Pancreas (tissue), 10 donors: ENCODE results near the gene C11orf86. TPM values are rescaled to one million over a fixed set of nuclear protein-coding genes. Genes with fewer than 3 reads are reported as not detected.

Source experiments
- ATAC-seq, 4 donors: fragments of 200-7000 bp; cut with Tn5 transposase; one replicate each; pipeline versions ENCODE4 v1.8.0 to v1.9.1; 2020; ENCODE audit warnings: mild to moderate bottlenecking in 4 of 4, moderate library complexity in 4 of 4
- DNase-seq, 6 donors: peaks; one replicate each; pipeline ENCODE4 v3.0.0-alpha.2; 2020
- FAIRE-seq: peaks from 2 replicates; lab custom pipeline; 2012; peaks lifted over from hg19 to GRCh38; lab: Jason Lieb, UNC
- H3K27ac ChIP-seq, 4 donors: fragments of 200-600 bp; sonication (generic); 1 replicate in 3 of 4; 2 replicates in 1 of 4; pipeline versions ENCODE4 v1.5.0 to v1.8.0; 2020
- H3K27me3 ChIP-seq, 4 donors: fragments of 200-600 bp; one replicate each; pipeline ENCODE4 v1.8.0; 2021
- H3K36me3 ChIP-seq, 3 donors: fragments of 200-600 bp; sonication (generic) in 1 of 3; one replicate each; pipeline versions ENCODE4 v1.5.0 to v1.8.0; 2020 to 2021
- H3K4me1 ChIP-seq, 3 donors: fragments of 200-600 bp; one replicate each; pipeline ENCODE4 v1.8.0; 2021
- H3K4me3 ChIP-seq, 4 donors: fragments of 200-600 bp; sonication (generic) in 2 of 4; one replicate each; pipeline versions ENCODE4 v1.5.0 to v1.8.0; 2020 to 2021
- H3K9me3 ChIP-seq, 4 donors: fragments of 200-600 bp; one replicate each; pipeline ENCODE4 v1.8.0; 2021
- WGBS, 2 donors: extraction: QIAGEN DNeasy Blood & Tissue Kit; methylation state at CpG; one replicate each; pipeline ENCODE4 v1.1.7; 2013; 5-methylcytosine and 5-hydroxymethylcytosine counted together
- intact Hi-C, 3 donors: fragments of 100-400 bp; cut with DNase I; formaldehyde crosslinking; loops; one replicate each; pipeline versions ENCODE4 v1.11.1 to v1.14.2; 2022
- polyA plus RNA-seq, 2 donors: library from polyadenylated mRNA; stranded (reverse); fragments of 200-250 nt; gene quantifications; one replicate each; pipeline ENCODE4 v1.2.3, GENCODE V29; 2013
- total RNA-seq, 6 donors: library from RNA; stranded (reverse); fragmentation: NEBNext Ultra II Directional in 4 of 6; extraction: Animal tissue kit (Norgen Biotek cat#: 25700) in 4 of 6; gene quantifications; one replicate each; pipeline versions ENCODE4 v1.2.1 to v1.2.4, GENCODE V29; 2021 to 2023
- TF ChIP-seq, protein P1 (sequence below), 4 donors: fragments of 200-600 bp; sonication (generic) in 3 of 4; IDR thresholded peaks; one replicate each; pipeline versions ENCODE4 v1.5.0 to v1.8.0; 2021; ENCODE audit warnings: antibody characterized with exemption in 4 of 4
- donor health status: healthy with polysubstance abuse.
- donor health status: DM: no; HTN: no; CAD: no; lungs with moderate emphysema.
- donor health status: DM: no; HTN: no; CAD: no.
- donor health status: control.
- donor health status: control.
- donor health status: Bipolar disorder and iron deficiency.
- donor health status: DM: yes; HTN: yes; CAD: no.
- donor health status: DM: no; HTN: no; CAD: no.
- donor health status: DM: no; HTN: no; CAD: no.
- donor health status: DM: yes; HTN: yes; CAD: no.

The C11orf86 gene
- total and polyA plus RNA-seq, 8 donors: 0.07 to 0.38 TPM; not detected in 6

GRCh38 chr11:66950112-66950535 is 25.0 kb upstream of the C11orf86 start:
- intact Hi-C loops: no loop called here
- TF ChIP-seq, protein P1, sequence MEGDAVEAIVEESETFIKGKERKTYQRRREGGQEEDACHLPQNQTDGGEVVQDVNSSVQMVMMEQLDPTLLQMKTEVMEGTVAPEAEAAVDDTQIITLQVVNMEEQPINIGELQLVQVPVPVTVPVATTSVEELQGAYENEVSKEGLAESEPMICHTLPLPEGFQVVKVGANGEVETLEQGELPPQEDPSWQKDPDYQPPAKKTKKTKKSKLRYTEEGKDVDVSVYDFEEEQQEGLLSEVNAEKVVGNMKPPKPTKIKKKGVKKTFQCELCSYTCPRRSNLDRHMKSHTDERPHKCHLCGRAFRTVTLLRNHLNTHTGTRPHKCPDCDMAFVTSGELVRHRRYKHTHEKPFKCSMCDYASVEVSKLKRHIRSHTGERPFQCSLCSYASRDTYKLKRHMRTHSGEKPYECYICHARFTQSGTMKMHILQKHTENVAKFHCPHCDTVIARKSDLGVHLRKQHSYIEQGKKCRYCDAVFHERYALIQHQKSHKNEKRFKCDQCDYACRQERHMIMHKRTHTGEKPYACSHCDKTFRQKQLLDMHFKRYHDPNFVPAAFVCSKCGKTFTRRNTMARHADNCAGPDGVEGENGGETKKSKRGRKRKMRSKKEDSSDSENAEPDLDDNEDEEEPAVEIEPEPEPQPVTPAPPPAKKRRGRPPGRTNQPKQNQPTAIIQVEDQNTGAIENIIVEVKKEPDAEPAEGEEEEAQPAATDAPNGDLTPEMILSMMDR (IDR thresholded peaks at IDR 0.05): no peak
- Histone ChIP-seq H3K4me3 (no peak overlapping the region), H3K4me1 (peaks cover 0 to 4% (median 0%) of the 10 kb centered on the region in 3 donors), H3K9me3 (no peaks in the 10 kb centered on the region), H3K36me3 (no peaks in the 10 kb centered on the region), H3K27ac (no peak overlapping the region), H3K27me3 (no peaks in the 10 kb centered on the region)
- 56 to 60% methylated on average over 8 of the region's 8 CpGs for WGBS, 2 donors
- ATAC-seq: peak; percentile 24 to 54 (median 44)
- FAIRE-seq: no peak
- peak in 3 of 6 donors; percentile 22 to 45 (median 29) for DNase-seq

- TF ChIP-seq, protein P1 (IDR thresholded peaks at IDR 0.05): no peak
- H3K27me3 ChIP-seq: no peaks in the 10 kb centered on the region
- H3K27ac ChIP-seq: no peak overlapping the region
- no peak for FAIRE-seq
- H3K4me3 ChIP-seq: no peak overlapping the region
- no peaks in the 10 kb centered on the region for H3K36me3 ChIP-seq
- WGBS, 2 donors: 90 to 92% methylated on average over 10 of the region's 10 CpGs
- peaks cover 0 to 4% (median 0%) of the 10 kb centered on the region in 3 donors for H3K4me1 ChIP-seq
- ATAC-seq: peak in 1 of 4 donors; percentile 13
- no peak for DNase-seq
- H3K9me3 ChIP-seq: no peaks in the 10 kb centered on the region
- intact Hi-C loops: no loop called here
Measured at GRCh38 chr11:66951135-66951534, 24.0 kb upstream of the C11orf86 start.

DNA sequence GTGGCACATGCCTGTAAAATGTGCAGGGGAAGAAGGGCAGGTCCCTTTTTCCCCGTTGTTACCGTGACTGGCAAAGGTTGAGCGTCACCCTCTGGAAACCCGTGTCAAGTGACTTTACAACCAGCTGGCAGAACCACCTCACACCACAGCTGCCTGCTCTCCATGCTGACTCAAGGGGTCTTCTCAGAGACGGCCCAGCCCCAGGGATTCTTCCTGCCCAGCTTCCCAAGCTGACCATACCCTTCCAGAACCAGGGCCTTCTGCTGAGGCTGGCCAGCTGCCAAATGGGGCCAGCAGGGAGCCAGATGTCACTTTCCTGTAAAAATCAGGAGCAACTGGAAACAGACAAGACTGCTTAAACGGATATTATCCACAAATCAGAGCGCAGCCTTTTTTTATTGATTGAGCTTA is 23.2 kb upstream of the C11orf86 start:
- peak in 5 of 6 donors; percentile 41 to 74 (median 64) for DNase-seq
- ATAC-seq: peak; percentile 65 to 84 (median 76)

DNA sequence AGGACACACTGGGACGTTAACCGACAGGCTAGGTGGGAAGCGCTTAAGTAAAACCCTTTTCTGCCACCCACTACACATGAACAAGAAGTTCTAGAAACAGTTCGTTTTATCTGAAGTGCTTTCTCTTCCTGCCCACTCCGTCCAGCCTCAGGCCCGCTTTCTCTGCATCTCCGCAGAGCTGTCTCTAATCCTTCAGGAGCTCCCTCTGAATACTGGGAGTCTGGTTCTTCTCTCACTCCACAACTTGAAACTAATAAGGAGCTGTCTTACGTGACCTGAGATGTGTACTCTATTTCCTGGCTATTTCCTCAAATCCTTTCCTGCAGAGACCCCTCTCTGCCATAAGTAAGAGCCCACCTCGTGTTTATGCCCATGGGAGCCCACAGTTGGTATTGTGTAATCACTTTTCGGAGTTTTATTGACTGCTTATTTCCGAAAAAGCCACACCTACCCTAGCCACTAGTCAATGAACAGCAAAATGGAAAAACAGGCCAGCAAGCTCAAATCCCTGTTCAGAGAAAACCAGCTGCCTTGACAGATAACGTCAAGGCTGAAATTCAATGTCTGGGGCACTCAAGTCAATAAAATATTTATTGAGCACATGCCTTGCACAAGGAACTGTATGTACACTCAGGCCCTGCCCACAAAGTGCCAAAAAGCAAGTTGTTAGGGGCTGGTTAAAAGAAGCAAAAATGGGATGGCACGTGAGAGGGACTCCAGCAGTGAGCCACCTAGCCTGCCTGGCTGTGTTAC is 21.8 kb upstream of the C11orf86 start:
- Histone ChIP-seq H3K9me3 (no peaks in the 10 kb centered on the region), H3K27me3 (no peaks in the 10 kb centered on the region), H3K36me3 (no peaks in the 10 kb centered on the region), H3K4me1 (peaks cover 0 to 10% (median 0%) of the 10 kb centered on the region in 3 donors), H3K4me3 (no peak overlapping the region), H3K27ac (peak overlapping the region in 2 of 4 donors; percentile 8 to 19)
- intact Hi-C loops: no loop called here
- ATAC-seq: no peak
- 74 to 75% methylated on average over 13 of the region's 13 CpGs for WGBS, 2 donors
- TF ChIP-seq, protein P1 (IDR thresholded peaks at IDR 0.05): no peak
- no peak for DNase-seq
- FAIRE-seq: no peak

More for the DNA sequence above, 23.2 kb upstream of the C11orf86 start:
- no peak overlapping the region for H3K4me3 ChIP-seq
- intact Hi-C loops: no loop called here
- no peaks in the 10 kb centered on the region for H3K27me3 ChIP-seq
- H3K9me3 ChIP-seq: no peaks in the 10 kb centered on the region
- peak overlapping the region in 2 of 4 donors; percentile 37 to 63 for H3K27ac ChIP-seq
- no peaks in the 10 kb centered on the region for H3K36me3 ChIP-seq
- FAIRE-seq: no peak
- H3K4me1 ChIP-seq: peaks cover 0 to 4% (median 0%) of the 10 kb centered on the region in 3 donors
- TF ChIP-seq, protein P1 (IDR thresholded peaks at IDR 0.05): no peak
- 43 to 48% methylated on average over 7 of the region's 7 CpGs for WGBS, 2 donors
